Stimulated activated naive CD8-positive, alpha-beta T cell treated with anti-CD3 and anti-CD28 coated beads, Interleukin-15, amount 100 ng/mL, for 72 hours (primary cell): ENCODE data around the gene TK1.
A peak's percentile ranks its signal among the peaks of the same experiment; 100 is the strongest.

Experiments used
- ATAC-seq: fragments of 150-1000 bp; cut with Tn5 transposase; 2 replicates; pipeline ENCODE4 v1.10.0; 2021; ENCODE audit warnings: mild to moderate bottlenecking, moderate library complexity
- DNase-seq, 2 donors: peaks; one replicate each; pipeline ENCODE4 v3.0.0; 2021 to 2022
- H3K27ac Mint-ChIP-seq, 2 donors: one replicate each; pipeline ENCODE4 v1.8.0; 2022; ENCODE audit warnings: mild to moderate bottlenecking in 2 of 2, mixed read lengths in 2 of 2, moderate library complexity in 2 of 2
- H3K27me3 Mint-ChIP-seq: one replicate; pipeline ENCODE4 v1.8.0; 2022; ENCODE audit warnings: mixed read lengths
- H3K4me1 Mint-ChIP-seq: one replicate; pipeline ENCODE4 v1.8.0; 2022; ENCODE audit warnings: mild to moderate bottlenecking, mixed read lengths
- H3K4me3 Mint-ChIP-seq, 2 donors: one replicate each; pipeline ENCODE4 v1.8.0; 2022; ENCODE audit warnings: mild to moderate bottlenecking in 2 of 2, mixed read lengths in 2 of 2, moderate library complexity in 1 of 2
- H3K9me3 Mint-ChIP-seq, 2 donors: one replicate each; pipeline ENCODE4 v1.8.0; 2022; ENCODE audit warnings: mixed read lengths in 2 of 2

Gene TK1

DNA sequence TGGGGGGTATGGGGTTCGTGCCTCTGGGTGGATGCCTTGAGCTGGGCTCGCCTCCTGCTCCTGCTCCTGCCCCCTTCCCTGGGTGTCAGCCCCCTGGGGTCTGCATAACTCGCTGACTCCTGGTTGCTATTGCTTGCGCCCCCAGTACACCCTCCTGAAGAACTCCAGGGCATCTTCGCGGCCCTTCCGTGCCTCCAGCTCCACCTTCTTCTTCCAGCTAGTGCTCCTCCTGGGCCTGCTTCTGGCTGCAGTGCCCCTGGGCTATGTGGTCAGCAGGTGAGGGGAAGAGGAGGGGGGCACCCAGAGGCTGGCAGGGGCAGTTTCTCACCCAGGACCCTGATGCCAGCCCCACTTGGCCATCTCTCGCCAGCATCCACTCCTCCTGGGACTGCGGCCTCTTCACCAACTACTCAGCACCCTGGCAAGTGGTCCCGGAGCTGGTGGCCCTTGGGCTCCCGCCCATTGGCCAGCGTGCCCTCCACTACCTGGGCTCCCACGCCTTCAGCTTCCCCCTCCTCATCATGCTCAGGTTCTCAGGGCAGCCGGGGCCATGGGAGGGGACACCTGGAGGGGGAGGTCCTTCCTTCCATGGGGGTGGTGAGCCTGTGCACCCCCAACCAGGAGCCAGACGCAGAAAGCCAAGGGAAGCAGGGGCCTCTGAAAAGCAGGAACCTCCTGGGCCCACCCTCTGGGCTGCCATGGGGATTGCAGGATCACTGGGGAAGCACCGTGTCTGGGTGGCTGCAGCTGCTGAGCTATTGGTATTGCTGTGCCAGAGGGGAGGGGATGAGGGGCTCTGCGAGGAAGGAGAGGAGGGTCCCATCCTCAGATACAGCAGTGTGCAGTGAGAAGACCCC, 48.4 kb downstream of the TK1 start:
- Mint-ChIP-seq H3K27ac (peak overlapping the region in 1 of 2 donors; percentile 94), H3K4me1 (peaks cover 97% of the 10 kb centered on the region), H3K27me3 (no peaks in the 10 kb centered on the region), H3K4me3 (peak overlapping the region; percentile 31 to 54), H3K9me3 (no peaks in the 10 kb centered on the region)
- ATAC-seq, result no peak
- DNase-seq, result peak in 1 of 2 donors; percentile 24

DNA sequence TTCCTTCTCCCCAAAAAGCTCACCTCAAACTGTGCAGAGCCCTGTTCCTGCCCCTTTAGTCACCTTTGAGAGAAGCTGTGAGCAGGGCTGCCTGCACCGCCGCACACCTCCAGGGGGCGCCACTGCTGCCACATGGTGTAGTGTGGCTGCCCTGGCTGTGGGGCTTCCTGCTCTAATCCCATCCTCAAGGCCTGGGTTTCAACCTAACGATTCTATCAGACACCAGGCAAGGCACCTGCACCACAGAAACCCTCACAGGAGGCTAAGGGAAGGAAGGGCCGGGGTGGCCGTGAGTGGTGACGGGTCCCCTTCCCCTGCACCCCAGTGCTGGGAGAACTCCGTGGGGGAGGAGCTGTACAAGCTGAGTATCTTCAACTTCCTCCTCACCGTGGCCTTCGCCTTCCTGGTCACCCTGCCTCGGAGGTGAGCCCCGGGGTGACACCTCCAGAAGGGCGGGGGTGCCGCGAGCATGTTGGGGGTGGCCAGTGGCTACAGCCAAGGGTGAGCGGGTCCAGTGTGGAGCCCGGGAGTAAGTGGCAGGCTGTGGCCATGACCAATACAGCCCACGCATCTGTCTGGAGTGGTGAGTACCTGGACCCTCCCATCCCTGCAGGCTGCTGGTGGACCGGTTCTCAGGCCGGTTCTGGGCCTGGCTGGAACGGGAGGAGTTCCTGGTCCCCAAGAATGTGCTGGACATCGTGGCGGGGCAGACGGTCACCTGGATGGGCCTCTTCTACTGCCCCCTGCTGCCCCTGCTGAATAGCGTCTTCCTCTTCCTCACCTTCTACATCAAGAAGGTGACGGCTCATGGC, 49.3 kb downstream of the TK1 start:
- H3K27ac Mint-ChIP-seq, result peak overlapping the region in 1 of 2 donors; percentile 94
- H3K4me3 Mint-ChIP-seq, result peak overlapping the region in 1 of 2 donors; percentile 54
- ATAC-seq, result peak; percentile 14
- DNase-seq, result peak in 1 of 2 donors; percentile 46
- H3K27me3 Mint-ChIP-seq, result no peaks in the 10 kb centered on the region
- H3K9me3 Mint-ChIP-seq, result no peaks in the 10 kb centered on the region
- peaks cover 97% of the 10 kb centered on the region for H3K4me1 Mint-ChIP-seq

DNA sequence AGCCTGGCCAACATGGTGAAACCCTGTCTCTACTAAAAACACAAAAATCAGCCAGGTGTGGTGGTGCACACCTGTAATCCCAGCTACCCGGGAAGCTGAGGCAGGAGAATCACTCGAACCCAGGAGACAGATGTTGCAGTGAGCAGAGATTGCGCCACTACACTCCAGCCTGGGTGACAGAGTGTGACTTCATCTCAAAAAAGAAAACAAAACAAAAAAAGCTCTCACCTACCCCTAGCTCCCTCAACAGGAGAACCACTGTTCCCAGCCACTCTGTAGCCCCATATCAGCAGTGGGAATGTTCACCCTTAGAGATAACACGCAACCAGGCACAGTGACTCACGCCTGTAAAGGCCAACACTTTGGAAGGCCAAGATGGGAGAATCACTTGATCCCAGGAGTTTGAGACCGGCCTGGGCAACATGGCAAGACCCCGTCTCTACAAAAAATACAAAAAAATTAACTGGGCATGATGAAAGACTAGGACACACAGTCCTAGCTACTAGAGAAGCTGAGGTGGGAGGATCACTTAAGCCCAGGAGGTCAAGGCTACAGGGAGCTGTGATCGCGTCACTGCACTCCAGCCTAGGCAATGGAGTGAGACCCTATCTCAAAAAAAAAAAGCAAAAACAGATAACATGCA, 50.9 kb downstream of the TK1 start:
- Mint-ChIP-seq H3K27me3 (no peaks in the 10 kb centered on the region), H3K9me3 (no peaks in the 10 kb centered on the region), H3K4me1 (peaks cover 85% of the 10 kb centered on the region)

GRCh38 chr17:78134899-78135385, 51.9 kb downstream of the TK1 start:
- DNase-seq (no peak), ATAC-seq (no peak)
- Mint-ChIP-seq H3K9me3 (no peaks in the 10 kb centered on the region), H3K27ac (no peak overlapping the region), H3K4me3 (no peak overlapping the region), H3K27me3 (no peaks in the 10 kb centered on the region), H3K4me1 (peaks cover 87% of the 10 kb centered on the region)

More for the DNA sequence above, 50.9 kb downstream of the TK1 start:
- H3K4me3 Mint-ChIP-seq, result peak overlapping the region in 1 of 2 donors; percentile 31
- DNase-seq (no peak), ATAC-seq (no peak)
- peak overlapping the region in 1 of 2 donors; percentile 77 for H3K27ac Mint-ChIP-seq

DNA sequence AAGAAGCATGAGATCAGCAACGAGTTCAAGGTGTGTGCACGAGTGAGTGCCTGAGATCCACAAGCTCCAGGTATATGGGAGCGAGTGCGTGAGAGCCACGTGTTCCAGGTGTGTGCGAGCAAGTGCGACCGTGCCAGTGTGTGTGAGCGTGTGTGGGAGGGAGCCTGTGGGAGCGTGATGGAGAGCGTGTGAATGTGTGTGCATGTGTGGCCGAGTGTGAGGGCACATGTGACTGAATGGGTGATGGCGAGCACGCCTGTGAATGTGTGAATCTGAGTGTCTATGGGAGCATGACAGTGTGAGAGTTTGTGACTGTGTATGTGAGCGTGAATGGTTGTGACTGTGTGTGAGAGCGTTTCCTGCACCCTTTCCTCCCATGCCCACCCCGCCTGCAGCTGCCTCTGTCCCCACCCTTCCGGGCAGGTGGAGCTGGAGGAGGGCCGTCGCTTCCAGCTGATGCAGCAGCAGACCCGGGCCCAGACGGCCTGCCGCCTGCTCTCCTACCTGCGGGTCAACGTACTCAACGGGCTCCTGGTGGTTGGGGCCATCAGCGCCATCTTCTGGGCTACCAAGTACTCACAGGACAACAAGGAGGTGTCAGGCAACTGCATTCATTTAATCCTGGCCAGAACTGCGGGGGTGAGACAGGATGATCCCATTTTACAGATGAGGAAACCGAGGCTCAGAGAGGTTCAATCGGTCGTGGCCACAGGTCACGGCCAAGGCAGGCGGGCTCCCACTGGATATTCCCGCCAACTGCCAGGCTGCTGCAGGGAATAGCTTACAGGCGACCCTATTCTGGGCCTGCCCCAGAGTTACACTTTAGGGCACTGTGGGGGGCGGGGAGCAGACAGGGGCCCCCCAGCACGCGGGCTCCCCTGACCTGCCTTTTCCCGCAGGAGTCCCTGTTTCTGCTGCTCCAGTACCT, 52.6 kb downstream of the TK1 start:
- Mint-ChIP-seq H3K4me1 (peaks cover 87% of the 10 kb centered on the region), H3K4me3 (peak overlapping the region; percentile 90 to 95), H3K9me3 (no peaks in the 10 kb centered on the region), H3K27me3 (no peaks in the 10 kb centered on the region), H3K27ac (peak overlapping the region in 1 of 2 donors; percentile 3)
- ATAC-seq (peak; percentile 4), DNase-seq (peak; percentile 72 to 80)

DNA sequence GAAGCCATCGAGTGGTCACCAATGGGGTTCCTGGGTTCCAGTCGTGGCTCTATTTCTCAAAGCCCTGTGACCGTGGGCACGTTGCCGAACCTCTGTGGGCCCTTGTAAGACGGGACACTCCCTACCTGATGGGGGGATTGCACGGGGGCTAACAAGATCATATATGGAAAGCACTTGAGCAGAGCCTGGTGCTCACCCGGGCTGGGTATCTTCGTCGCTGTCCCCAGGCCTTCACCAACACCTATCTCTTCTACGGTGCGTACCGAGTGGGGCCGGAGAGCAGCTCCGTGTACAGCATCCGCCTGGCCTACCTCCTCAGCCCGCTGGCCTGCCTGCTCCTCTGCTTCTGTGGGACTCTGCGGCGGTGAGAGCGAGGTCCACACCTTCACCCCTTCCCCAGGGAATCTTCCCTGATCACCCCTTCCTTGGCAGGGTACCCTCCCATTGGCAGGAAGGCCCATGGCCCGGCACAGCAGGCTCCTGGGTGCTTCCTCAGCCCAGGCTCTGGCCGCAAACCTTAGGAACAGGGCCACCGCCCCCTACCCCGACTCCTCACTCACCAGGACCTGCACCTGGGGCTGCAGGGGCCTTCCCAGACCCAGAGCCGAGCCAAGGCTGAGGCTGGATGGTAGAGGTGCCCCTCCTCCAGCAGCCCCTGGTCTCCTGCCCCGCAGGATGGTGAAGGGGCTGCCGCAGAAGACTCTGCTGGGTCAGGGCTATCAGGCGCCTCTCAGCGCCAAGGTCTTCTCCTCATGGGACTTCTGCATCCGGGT, 53.5 kb downstream of the TK1 start:
- Mint-ChIP-seq H3K9me3 (no peaks in the 10 kb centered on the region), H3K4me3 (peak overlapping the region; percentile 90 to 95), H3K27ac (peak overlapping the region in 1 of 2 donors; percentile 23), H3K4me1 (peaks cover 84% of the 10 kb centered on the region), H3K27me3 (no peaks in the 10 kb centered on the region)
- ATAC-seq, result no peak
- peak in 1 of 2 donors; percentile 28 for DNase-seq

DNA sequence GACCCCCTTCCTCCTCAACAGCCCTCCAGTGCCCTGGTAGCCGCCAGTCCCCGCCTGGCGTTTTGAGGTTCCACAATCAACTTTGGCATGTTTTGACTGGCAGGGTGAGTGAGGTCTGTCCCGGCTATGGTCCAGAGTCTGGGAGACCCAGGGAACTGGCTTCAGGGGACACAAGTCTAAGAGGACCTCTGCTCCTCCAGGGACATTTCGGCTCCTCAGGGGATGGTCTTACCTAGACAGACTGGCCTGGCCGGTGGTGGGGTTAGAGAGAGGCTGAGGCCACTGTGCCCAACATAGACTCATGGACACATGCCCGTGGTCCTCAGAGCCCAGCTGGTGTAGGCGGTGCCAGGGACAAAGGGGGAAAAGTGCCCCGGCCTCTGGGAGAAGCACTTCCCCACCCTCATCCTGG, 54.1 kb downstream of the TK1 start:
- ATAC-seq, result no peak
- Mint-ChIP-seq H3K4me1 (peaks cover 79% of the 10 kb centered on the region), H3K27me3 (no peaks in the 10 kb centered on the region), H3K27ac (no peak overlapping the region), H3K9me3 (no peaks in the 10 kb centered on the region), H3K4me3 (peak overlapping the region; percentile 90 to 95)
- no peak for DNase-seq

GRCh38 chr17:78132084-78132676, 54.7 kb downstream of the TK1 start:
- Mint-ChIP-seq H3K27me3 (no peaks in the 10 kb centered on the region), H3K4me1 (peaks cover 78% of the 10 kb centered on the region), H3K27ac (peak overlapping the region; percentile 11 to 74), H3K4me3 (peak overlapping the region; percentile 90 to 95), H3K9me3 (no peaks in the 10 kb centered on the region)
- DNase-seq (peak; percentile 74 to 81), ATAC-seq (peak; percentile 16)

GRCh38 chr17:78131172-78132083, 55.4 kb downstream of the TK1 start:
- Mint-ChIP-seq H3K9me3 (no peaks in the 10 kb centered on the region), H3K4me1 (peaks cover 78% of the 10 kb centered on the region), H3K4me3 (peak overlapping the region; percentile 90 to 100), H3K27ac (peak overlapping the region; percentile 93 to 98), H3K27me3 (no peaks in the 10 kb centered on the region)
- DNase-seq, result peak; percentile 69
- ATAC-seq, result peak; percentile 26

GRCh38 chr17:78130437-78131101, 56.3 kb downstream of the TK1 start, which contains the start of gene TMC8:
Gene TMC8, plus strand, starts transcription at chr17:78130771. Its CDS starts 818 bp downstream, at chr17:78131589.
- H3K9me3 Mint-ChIP-seq, result no peaks in the 10 kb centered on the region
- peaks cover 78% of the 10 kb centered on the region for H3K4me1 Mint-ChIP-seq
- no peaks in the 10 kb centered on the region for H3K27me3 Mint-ChIP-seq
- DNase-seq (peak; percentile 80 to 88), ATAC-seq (peak; percentile 66)
- H3K27ac Mint-ChIP-seq, result peak within 1 kb of the TSS; percentile 93 to 98
- H3K4me3 Mint-ChIP-seq, result peak within 1 kb of the TSS; percentile 90 to 100

- Mint-ChIP-seq H3K4me3 (peak overlapping the region; percentile 90 to 100), H3K27me3 (no peaks in the 10 kb centered on the region), H3K4me1 (peaks cover 78% of the 10 kb centered on the region), H3K9me3 (no peaks in the 10 kb centered on the region), H3K27ac (peak overlapping the region in 1 of 2 donors; percentile 35)
- ATAC-seq (no peak), DNase-seq (no peak)
Measured at GRCh38 chr17:78130090-78130436, 56.8 kb downstream of the TK1 start.

DNA sequence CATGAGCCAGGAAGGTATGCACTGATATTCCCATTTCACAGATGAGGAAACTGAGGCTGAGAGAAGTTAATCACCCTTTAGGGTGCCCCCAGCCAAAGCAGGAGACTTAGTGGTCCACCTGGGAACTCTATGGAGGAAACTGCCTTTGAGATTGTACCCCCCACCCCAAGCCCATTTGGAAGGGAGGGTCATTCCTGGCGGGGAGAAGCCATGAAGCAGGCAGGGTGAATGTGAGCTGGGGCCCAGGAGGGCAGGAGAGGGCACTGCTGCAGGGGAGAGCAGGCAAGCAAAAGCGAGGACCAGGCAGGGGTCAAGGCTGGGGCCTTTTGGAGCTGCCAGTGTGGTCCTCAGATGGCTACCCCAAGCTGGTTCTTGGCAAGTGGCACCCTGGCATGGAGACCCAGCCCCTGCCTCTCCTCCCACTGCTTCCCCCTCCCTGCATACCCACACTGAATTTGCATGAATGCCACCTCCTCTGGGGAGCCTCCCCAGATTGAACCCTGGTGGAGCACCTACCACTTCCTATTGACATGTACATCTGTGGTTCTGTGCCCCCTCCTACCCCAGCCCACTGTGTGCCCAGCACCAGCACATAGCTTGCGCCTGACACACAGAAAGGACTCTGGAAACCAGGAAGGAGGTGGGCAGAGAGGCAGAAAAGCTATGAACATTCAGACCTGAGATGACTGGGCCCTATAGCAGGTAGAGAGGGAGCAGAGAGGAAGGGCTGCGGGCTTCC, 57.3 kb downstream of the TK1 start:
- DNase-seq (peak in 1 of 2 donors; percentile 67), ATAC-seq (peak; percentile 3)
- Mint-ChIP-seq H3K27ac (peak overlapping the region; percentile 72 to 97), H3K4me3 (peak overlapping the region; percentile 90 to 100), H3K27me3 (no peaks in the 10 kb centered on the region), H3K9me3 (no peaks in the 10 kb centered on the region), H3K4me1 (peaks cover 78% of the 10 kb centered on the region)
